Measurements from ENCODE around the gene PDHX.
"Not testable (repeated sequence)": the region's sequence is repeated elsewhere in the genome, so short reads cannot be mapped to it uniquely, and the experiment has no call there.

DNA sequence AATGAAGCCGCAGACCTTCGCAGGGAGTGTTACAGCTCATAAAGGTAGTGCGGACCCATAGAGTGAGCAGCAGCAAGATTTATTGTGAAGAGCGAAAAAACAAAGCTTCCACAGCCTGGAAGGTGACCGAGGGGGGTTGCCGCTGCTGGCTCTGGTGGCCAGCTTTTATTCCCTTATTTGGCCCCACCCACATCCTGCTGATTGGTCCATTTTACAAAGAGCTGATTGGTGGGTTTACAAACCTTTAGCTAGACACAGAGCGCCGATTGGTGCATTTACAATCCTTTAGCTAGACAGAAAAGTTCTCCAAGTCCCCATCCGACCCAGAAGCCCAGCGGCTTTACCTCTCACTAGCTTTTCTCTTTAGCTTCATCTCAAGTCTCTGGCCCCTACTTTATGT lies 2.9 kb upstream of the PDHX start:
- TF ChIP-seq, protein P1, sequence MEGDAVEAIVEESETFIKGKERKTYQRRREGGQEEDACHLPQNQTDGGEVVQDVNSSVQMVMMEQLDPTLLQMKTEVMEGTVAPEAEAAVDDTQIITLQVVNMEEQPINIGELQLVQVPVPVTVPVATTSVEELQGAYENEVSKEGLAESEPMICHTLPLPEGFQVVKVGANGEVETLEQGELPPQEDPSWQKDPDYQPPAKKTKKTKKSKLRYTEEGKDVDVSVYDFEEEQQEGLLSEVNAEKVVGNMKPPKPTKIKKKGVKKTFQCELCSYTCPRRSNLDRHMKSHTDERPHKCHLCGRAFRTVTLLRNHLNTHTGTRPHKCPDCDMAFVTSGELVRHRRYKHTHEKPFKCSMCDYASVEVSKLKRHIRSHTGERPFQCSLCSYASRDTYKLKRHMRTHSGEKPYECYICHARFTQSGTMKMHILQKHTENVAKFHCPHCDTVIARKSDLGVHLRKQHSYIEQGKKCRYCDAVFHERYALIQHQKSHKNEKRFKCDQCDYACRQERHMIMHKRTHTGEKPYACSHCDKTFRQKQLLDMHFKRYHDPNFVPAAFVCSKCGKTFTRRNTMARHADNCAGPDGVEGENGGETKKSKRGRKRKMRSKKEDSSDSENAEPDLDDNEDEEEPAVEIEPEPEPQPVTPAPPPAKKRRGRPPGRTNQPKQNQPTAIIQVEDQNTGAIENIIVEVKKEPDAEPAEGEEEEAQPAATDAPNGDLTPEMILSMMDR (IDR thresholded peaks at IDR 0.05; ENCODE audit: borderline replicate concordance, extremely low read depth, low read length, poor library complexity, severe bottlenecking) = not testable (repeated sequence)
- not testable (repeated sequence) for TF ChIP-seq EZH2 (IDR thresholded peaks at IDR 0.05; ENCODE audit: borderline replicate concordance, low read depth, low read length, severe bottlenecking)

Measured in DND-41 (cell line).